Stomach (tissue), 4 donors: ENCODE measurements around the gene DIAPH2.

Source experiments
- CTCF ChIP-seq, 7 experiments: fragments of 450-650 bp in 4 of 7; fragments of 200-600 bp in 3 of 7; sonication (generic) in 3 of 7; IDR thresholded peaks; one replicate each; pipeline ENCODE4 v1.5.1; 2016 to 2019; ENCODE audit warnings: antibody characterized with exemption in 7 of 7, control low read depth in 2 of 7, mild to moderate bottlenecking in 1 of 7
- POLR2AphosphoS5 ChIP-seq, 3 donors: sonication (generic); formaldehyde crosslinking; IDR thresholded peaks; one replicate each; pipeline ENCODE4 v1.6.1; 2016; ENCODE audit warnings: antibody characterized with exemption in 3 of 3

- no peak for TF ChIP-seq POLR2AphosphoS5 (IDR thresholded peaks at IDR 0.05)
- no peak for TF ChIP-seq CTCF (IDR thresholded peaks at IDR 0.05)
Observed at GRCh38 chrX:97294041-97294440, 609.4 kb downstream of the DIAPH2 start.
